Activated CD8-positive, alpha-beta T cell treated with anti-CD3 and anti-CD28 coated beads for 36 hours (primary cell): Measurements from ENCODE around the gene SLC34A2. TPM values are rescaled to one million over a fixed set of nuclear protein-coding genes. Genes with fewer than 3 reads are reported as not detected.

Source experiments
- ATAC-seq: fragments of 200-7000 bp; cut with Tn5 transposase; one replicate; pipeline ENCODE4 v1.10.0; 2021; ENCODE audit warnings: mild to moderate bottlenecking, moderate library complexity
- CTCF ChIA-PET: fragments of 350-600 bp; sonication (Branson Sonifier 250); formaldehyde crosslinking; loops from one replicate; lab custom pipeline; 2021; ENCODE audit warnings: antibody characterized with exemption; lab: Charles Lee
- POLR2A ChIA-PET: fragments of 350-600 bp; sonication (Branson Sonifier 250); formaldehyde crosslinking; loops from one replicate; lab custom pipeline; 2021; ENCODE audit warnings: antibody characterized with exemption; lab: Charles Lee
- DNase-seq: peaks from one replicate; pipeline ENCODE4 v3.0.0-alpha.2; 2020
- H3K27ac Mint-ChIP-seq: one replicate; pipeline ENCODE4 v1.8.0; 2021; ENCODE audit warnings: mild to moderate bottlenecking, mixed read lengths
- H3K27me3 Mint-ChIP-seq: one replicate; pipeline ENCODE4 v1.8.0; 2021; ENCODE audit warnings: mixed read lengths
- H3K36me3 Mint-ChIP-seq: one replicate; pipeline ENCODE4 v1.8.0; 2021; ENCODE audit warnings: low read depth, mixed read lengths
- H3K4me1 Mint-ChIP-seq: one replicate; pipeline ENCODE4 v1.8.0; 2021; ENCODE audit warnings: low read depth, mixed read lengths
- H3K4me3 Mint-ChIP-seq: one replicate; pipeline ENCODE4 v1.8.0; 2021; ENCODE audit warnings: mild to moderate bottlenecking, moderate library complexity, mixed read lengths
- H3K9me3 Mint-ChIP-seq: one replicate; pipeline ENCODE4 v1.8.0; 2021; ENCODE audit warnings: mixed read lengths
- intact Hi-C: fragments of 100-400 bp; cut with micrococcal nuclease; formaldehyde crosslinking; loops from one replicate; pipeline ENCODE4 v1.10.0; 2022
- total RNA-seq, 2 experiments: library from RNA; stranded (reverse); gene quantifications; one replicate each; pipeline ENCODE4 v1.2.3, GENCODE V29; 2021
- TF ChIP-seq, protein P1 (sequence below): fragments of 200-600 bp; IDR thresholded peaks from one replicate; pipeline ENCODE4 v1.8.0; 2022; ENCODE audit warnings: antibody characterized with exemption, mild to moderate bottlenecking

SLC34A2 gene
- total RNA-seq, 2 experiments from 2014 or later = not detected

- intact Hi-C loops = no loop called here
- Mint-ChIP-seq H3K27ac (no peak overlapping the region), H3K27me3 (no peaks in the 10 kb centered on the region), H3K4me1 (no peaks in the 10 kb centered on the region), H3K4me3 (no peak overlapping the region), H3K9me3 (no peaks in the 10 kb centered on the region), H3K36me3 (no peaks in the 10 kb centered on the region)
- ATAC-seq (no peak), DNase-seq (no peak)
- CTCF ChIA-PET = no interaction called here
- POLR2A ChIA-PET = no interaction called here
- TF ChIP-seq, protein P1, sequence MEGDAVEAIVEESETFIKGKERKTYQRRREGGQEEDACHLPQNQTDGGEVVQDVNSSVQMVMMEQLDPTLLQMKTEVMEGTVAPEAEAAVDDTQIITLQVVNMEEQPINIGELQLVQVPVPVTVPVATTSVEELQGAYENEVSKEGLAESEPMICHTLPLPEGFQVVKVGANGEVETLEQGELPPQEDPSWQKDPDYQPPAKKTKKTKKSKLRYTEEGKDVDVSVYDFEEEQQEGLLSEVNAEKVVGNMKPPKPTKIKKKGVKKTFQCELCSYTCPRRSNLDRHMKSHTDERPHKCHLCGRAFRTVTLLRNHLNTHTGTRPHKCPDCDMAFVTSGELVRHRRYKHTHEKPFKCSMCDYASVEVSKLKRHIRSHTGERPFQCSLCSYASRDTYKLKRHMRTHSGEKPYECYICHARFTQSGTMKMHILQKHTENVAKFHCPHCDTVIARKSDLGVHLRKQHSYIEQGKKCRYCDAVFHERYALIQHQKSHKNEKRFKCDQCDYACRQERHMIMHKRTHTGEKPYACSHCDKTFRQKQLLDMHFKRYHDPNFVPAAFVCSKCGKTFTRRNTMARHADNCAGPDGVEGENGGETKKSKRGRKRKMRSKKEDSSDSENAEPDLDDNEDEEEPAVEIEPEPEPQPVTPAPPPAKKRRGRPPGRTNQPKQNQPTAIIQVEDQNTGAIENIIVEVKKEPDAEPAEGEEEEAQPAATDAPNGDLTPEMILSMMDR = no peak
Measured at GRCh38 chr4:25635501-25635900, 20.1 kb upstream of the SLC34A2 start.

GRCh38 chr4:25637581-25638220 lies 17.9 kb upstream of the SLC34A2 start:
- Mint-ChIP-seq H3K4me3 (no peak overlapping the region), H3K9me3 (no peaks in the 10 kb centered on the region), H3K27ac (no peak overlapping the region), H3K27me3 (no peaks in the 10 kb centered on the region), H3K36me3 (no peaks in the 10 kb centered on the region), H3K4me1 (no peaks in the 10 kb centered on the region)
- TF ChIP-seq, protein P1 = no peak
- intact Hi-C loops = no loop called here
- CTCF ChIA-PET = no interaction called here
- POLR2A ChIA-PET = interaction anchor here (0.7 kb wide), 1 partner anchor 563 kb away, joined by 3 read pairs; no protein-coding TSS in a partner anchor
- ATAC-seq (no peak), DNase-seq (no peak)

DNA sequence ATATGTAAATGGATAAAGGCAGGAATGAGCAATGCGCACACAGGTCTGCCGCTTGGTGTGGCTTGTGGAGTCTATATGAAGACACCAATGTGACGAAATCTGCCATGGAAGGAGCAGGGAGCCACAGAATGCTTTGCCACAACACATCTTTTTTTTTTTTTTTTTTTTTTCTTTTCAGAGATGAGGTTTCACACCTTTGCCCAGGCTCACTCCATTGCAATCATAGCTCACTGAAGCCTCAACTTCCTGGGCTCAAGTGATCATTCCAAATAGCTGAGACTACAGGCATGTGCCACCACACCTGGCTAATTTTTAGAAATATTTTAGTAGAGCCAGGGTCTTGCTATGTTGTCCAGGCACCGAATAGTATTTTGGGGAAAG lies 17.4 kb upstream of the SLC34A2 start:
- CTCF ChIA-PET = interaction anchor here (0.6 kb wide), 1 partner anchor 16 kb away, joined by 3 read pairs; no protein-coding TSS in a partner anchor
- no peak overlapping the region for H3K4me3 Mint-ChIP-seq

GRCh38 chr4:25638806-25639205 lies 16.8 kb upstream of the SLC34A2 start:
- CTCF ChIA-PET = interaction anchor here (0.6 kb wide), 1 partner anchor 15 kb away, joined by 3 read pairs; no protein-coding TSS in a partner anchor
- TF ChIP-seq, protein P1 = no peak
- Mint-ChIP-seq H3K36me3 (no peaks in the 10 kb centered on the region), H3K27me3 (no peaks in the 10 kb centered on the region), H3K27ac (no peak overlapping the region), H3K4me3 (no peak overlapping the region), H3K4me1 (no peaks in the 10 kb centered on the region), H3K9me3 (no peaks in the 10 kb centered on the region)
- POLR2A ChIA-PET = no interaction called here
- intact Hi-C loops = no loop called here
- no peak for DNase-seq
- no peak for ATAC-seq

More for the DNA sequence above, 17.4 kb upstream of the SLC34A2 start:
- no peak for DNase-seq
- Mint-ChIP-seq H3K4me1 (no peaks in the 10 kb centered on the region), H3K36me3 (no peaks in the 10 kb centered on the region), H3K27me3 (no peaks in the 10 kb centered on the region), H3K9me3 (no peaks in the 10 kb centered on the region), H3K27ac (no peak overlapping the region)
- TF ChIP-seq, protein P1 = no peak
- no peak for ATAC-seq
- intact Hi-C loops = no loop called here
- POLR2A ChIA-PET = no interaction called here

- ChIA-PET CTCF (no interaction called here), POLR2A (no interaction called here)
- Mint-ChIP-seq H3K4me3 (no peak overlapping the region), H3K27ac (no peak overlapping the region), H3K4me1 (peaks cover 5% of the 10 kb centered on the region), H3K36me3 (no peaks in the 10 kb centered on the region), H3K27me3 (peaks cover 12% of the 10 kb centered on the region), H3K9me3 (no peaks in the 10 kb centered on the region)
- TF ChIP-seq, protein P1 = no peak
- intact Hi-C loops = no loop called here
- ATAC-seq (no peak), DNase-seq (no peak)
Measured at GRCh38 chr4:25650311-25650710, 5.3 kb upstream of the SLC34A2 start.
